Suprapubic skin (tissue), 4 donors: ENCODE data around the gene CADM1.

Experiments
- POLR2A ChIP-seq, 2 donors: fragments of 450-650 bp; IDR thresholded peaks; one replicate each; pipeline ENCODE4 v1.6.1; 2017; ENCODE audit warnings: antibody characterized with exemption in 2 of 2, mild to moderate bottlenecking in 2 of 2, moderate library complexity in 2 of 2
- POLR2AphosphoS5 ChIP-seq, 3 donors: sonication (generic); formaldehyde crosslinking; IDR thresholded peaks; one replicate each; pipeline ENCODE4 v1.6.1; 2017; ENCODE audit warnings: antibody characterized with exemption in 3 of 3
- TF ChIP-seq, protein P1 (sequence below), 2 donors: fragments of 200-600 bp in 1 of 2; fragments of 450-650 bp in 1 of 2; sonication (generic) in 1 of 2; IDR thresholded peaks; one replicate each; pipeline ENCODE4 v1.5.1; 2016 to 2019; ENCODE audit warnings: antibody characterized with exemption in 2 of 2, mild to moderate bottlenecking in 1 of 2, moderate library complexity in 1 of 2

DNA sequence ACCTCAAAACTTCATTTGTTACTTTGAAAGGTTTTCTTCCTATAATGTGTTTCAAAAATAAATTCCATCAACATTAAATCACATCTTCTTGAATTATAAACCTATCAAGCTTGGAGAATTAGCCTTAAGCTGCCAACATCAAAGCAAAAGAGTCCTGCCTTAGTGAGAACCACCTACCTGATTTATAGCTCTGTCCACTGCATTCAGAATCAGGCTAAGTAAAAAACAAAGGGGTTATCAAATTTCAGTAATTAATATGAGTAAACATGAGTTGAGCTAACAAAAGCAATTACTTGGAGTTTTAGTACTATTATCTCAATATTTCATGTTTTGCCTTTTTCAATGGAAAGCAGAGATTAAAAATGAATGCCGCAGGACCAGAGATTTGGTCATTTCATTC is 73.9 kb downstream of the CADM1 start:
- TF ChIP-seq, protein P1, sequence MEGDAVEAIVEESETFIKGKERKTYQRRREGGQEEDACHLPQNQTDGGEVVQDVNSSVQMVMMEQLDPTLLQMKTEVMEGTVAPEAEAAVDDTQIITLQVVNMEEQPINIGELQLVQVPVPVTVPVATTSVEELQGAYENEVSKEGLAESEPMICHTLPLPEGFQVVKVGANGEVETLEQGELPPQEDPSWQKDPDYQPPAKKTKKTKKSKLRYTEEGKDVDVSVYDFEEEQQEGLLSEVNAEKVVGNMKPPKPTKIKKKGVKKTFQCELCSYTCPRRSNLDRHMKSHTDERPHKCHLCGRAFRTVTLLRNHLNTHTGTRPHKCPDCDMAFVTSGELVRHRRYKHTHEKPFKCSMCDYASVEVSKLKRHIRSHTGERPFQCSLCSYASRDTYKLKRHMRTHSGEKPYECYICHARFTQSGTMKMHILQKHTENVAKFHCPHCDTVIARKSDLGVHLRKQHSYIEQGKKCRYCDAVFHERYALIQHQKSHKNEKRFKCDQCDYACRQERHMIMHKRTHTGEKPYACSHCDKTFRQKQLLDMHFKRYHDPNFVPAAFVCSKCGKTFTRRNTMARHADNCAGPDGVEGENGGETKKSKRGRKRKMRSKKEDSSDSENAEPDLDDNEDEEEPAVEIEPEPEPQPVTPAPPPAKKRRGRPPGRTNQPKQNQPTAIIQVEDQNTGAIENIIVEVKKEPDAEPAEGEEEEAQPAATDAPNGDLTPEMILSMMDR (IDR thresholded peaks at IDR 0.05) = no peak
- no peak for TF ChIP-seq POLR2A (IDR thresholded peaks at IDR 0.05)
- no peak for TF ChIP-seq POLR2AphosphoS5 (IDR thresholded peaks at IDR 0.05)
